CD4-positive, alpha-beta T cell treated with Interleukin-10 for 1 hour (primary cell): Measurements from ENCODE around the gene DCAF8.
"Not testable (repeated sequence)": the region's sequence is repeated elsewhere in the genome, so short reads cannot be mapped to it uniquely, and the experiment has no call there.

Source experiments
- DNase-seq: peaks from one replicate; pipeline ENCODE4 v3.0.0-alpha.2; 2020

DCAF8 gene

DNA sequence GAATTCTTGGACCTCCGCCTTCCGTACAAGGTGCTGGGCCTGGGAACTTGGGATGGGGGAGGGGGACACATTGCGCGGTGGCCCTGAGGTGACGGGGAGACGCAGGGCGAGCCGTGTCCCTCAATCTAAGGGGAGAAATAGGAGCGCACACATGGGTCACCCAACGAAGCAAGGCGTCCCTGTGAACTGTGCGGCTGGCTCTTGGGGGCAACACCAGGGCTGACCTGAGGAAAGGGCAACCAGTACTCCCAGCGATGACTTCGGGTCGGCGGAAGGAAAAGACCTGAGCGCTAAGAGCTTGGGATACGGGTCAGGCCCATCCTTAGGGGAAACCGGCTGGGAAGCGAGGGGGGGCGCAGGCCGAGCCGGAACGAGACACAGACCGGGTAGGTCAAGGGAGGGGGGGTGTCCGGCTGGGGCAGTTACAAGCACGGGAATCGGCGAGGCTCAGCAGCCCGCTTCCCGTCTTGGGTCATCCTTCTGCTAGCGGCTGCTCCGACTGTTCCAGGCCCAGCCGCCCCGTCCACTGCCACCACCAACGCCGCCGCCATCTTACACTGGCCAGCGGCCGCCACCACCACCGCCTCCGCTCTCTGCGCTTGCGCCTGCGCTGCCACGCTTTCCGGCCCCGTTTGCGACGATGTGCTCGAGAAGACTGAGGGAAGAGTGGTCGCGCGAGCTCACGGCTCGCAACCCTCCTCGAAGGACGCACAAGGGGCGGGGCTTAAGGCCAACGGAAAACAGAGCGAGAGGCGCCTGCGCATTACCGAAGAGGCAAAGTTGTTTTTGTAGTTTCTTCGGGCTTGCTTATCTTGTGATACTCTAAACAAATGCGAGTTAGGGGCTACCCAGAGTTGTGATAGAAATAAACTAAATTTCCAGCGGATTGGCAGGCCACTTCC, at the start of gene DCAF8:
DCAF8 (minus strand) TSS at position 657 of the 902 bp plus-strand sequence. CDS start 18,541 bp downstream, outside the sequence.
- DNase-seq = peak; percentile 99

- DNase-seq = no peak
Observed at GRCh38 chr1:160309571-160309970, 47.2 kb upstream of the DCAF8 start.

DNA sequence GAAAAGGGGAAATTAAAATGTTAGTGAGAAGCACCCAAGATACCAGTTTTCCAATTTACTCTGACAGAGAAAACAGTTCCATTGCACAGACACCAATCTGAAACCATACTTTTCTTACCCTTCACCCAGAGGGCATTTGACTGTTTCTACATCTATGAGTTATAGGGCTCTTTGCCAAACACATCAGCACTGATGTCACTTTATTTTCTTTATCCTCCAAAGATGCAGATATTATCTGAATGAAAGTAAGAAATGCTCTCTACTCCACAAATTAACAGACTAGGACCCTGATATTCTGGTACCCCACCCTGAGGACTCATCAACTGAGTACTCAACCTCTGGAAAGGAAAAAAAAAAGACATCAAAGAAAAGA, 46.8 kb upstream of the DCAF8 start:
- DNase-seq = no peak

DNA sequence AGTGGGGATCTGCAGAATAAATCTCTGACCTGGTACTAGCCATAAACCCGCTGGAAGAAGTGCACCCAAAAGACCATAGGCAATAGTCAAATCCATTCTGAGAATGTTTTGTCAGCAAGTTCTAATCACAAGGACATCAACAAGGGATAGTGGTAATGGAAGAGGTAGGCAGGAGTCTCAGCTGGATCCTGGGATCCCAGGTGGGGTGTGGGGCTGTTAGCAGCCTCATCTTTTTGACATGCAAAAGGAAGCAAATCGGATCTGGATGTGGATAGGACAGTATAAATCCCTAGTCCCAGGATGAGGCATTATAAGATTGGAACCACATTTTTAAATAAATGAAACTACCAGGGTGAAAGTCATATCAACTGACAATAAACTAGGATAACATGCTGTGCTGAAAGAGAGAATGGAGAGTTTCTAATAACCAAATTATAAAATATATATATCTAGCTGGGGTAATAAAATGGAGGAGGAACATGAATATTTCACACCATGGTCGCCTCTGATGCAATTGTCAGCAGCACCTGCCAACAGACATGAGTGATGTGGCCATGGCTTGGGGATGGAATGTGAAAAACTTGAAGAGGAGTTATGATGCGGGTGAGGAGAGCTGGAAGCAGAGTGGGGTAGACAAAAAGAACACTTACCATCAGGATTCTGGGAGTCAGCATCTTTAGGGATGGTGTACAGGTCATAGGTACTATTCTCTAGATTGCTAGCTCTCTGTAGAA, 46.3 kb upstream of the DCAF8 start:
- no peak for DNase-seq

DNA sequence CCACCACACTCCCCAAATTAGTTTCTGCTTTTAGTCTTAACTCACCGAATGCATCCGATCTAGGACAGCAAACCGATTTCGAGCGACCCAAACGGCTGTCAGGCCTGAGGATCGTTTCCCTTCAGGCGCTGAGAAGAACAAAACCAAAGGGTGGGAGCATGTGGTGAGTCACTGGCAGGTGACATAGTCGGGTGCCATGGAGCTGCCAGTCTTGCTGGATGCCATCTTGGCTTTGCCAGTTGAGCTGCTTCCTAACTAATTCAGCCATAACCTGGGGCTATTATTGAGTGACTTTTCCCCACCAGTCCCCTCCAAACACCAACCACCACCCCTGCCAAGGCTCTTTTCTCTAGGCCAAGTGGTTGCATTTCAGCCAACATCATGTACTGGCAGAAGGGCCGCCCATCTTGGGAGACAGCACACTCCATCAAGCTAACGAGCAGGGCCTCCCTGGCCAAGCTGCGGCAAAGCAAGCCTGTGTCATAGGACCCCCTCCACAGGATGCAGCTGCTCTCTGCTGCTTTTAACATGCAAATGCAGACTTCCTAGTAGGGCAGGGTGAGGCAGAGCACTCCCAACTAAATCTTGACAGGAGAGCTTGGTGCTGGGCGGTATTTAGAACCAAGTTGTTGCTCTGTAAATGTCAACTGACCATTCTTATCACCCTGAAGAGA, 44.9 kb upstream of the DCAF8 start:
- DNase-seq = no peak

DNA sequence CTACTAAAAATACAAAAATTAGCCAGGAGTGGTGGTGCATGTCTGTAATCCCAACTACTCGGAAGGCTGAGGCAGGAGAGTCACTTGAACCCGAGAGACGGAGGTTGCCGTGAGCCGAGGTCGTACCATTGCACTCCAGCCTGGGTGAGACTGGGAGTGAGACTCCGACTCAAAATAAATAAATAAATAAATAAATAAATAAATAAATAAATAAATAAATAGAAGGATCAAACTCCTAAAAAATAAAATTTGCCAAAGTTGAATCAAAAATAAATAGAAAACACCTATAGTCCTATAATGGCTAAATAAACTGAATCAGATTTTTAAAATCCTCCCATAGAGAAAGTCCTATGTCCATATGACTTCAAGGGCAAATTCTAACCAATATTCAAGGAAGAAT, 37.8 kb upstream of the DCAF8 start:
- no peak for DNase-seq

DNA sequence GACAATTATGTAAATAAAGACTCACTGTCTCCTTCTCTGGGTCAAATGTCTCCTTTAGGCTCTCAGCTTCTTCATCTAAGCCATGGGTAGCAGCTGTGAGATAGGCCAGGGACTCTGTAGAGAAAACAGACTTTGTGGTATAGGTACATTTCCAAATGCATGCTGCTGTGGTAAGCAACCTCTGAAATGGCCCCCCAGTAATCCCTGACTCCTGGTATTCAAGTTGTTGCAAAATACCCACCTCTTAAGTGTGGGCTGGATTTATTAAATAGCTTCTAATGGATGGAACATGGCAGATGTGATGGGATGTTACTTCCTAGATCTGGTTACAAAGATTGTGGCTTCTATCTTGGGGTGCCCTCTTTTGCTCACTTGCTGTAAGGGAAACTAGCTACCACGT, 33.7 kb upstream of the DCAF8 start:
- no peak for DNase-seq

- DNase-seq = no peak
Observed at GRCh38 chr1:160293020-160293968, 30.9 kb upstream of the DCAF8 start.

DNA sequence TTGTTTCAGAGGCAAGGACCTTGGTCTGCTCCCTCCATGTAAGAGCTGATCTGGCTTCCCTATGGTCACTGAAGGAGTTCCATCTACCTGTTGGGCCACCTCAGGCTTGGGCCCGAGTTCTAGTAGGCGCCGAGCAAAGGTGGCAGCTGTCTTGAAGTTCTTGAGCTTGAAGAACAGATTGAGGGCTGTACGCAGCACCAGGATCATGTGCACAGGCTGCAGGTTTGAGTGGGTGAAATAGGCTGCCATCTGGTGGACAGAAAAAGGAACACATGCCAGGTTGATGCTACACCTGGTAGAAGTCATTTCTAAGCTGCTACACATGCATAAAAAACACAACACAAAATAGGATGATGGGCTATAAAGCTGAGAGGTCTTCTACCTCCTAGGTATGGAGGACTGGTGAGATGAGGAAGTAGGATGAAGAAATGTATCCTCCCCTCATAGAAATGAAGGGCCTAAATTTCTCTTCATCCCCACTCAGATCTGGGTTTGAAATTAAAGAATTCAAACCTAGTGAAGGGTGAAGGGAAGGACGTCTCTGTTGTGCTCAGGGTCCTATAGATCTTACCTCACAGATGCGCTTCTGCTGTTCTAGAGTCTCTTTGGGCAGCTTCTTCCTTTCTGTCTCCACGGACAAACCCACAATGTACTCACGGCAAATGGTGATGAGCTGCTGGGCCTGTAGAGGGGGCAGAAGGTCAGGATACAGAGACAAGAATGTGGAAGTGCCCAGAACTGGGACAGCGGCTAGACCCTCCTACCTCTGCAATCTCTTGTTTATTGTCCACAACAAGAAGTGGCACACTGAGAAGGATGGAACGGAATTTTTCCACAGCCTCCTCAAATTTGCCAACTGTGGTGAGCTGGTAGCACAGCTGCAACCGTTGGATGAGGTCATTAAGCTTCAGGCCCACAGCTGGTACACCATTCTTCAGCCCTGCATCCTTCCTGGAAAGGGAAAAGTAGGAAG, 29.2 kb upstream of the DCAF8 start:
- DNase-seq = peak; percentile 83

- DNase-seq = not testable (repeated sequence)
Observed at GRCh38 chr1:160287769-160288168, 25.4 kb upstream of the DCAF8 start.

- DNase-seq = no peak
Observed at GRCh38 chr1:160285506-160285905, 23.2 kb upstream of the DCAF8 start.

DNA sequence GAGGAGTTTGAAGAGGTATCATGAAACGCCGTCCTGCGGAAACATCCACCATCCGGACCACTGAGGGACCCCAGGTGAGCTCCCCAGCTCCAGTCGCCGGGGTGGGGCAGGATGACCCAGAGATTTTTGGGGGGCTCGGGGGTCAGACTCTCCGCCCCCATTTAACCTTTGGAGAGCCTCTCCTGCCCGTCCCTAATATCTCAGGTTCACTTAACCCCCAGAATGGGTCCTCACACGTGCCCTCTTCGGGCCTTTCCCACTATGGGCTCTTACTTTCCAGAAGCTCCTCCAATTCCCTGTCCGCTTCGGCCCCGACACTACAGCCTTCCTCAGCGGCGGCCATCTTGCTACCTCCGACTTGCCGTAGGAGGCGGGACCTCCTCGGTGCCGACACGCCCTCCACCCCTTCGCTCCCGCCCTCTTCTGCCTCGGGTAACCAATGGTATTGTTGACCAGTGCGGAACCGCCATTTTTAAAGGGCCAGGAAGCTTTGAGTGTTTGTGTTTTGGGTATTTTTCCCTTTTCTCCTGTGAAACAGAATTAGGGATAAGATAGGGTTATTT, 22.5 kb upstream of the DCAF8 start, which contains the start of gene PEX19:
PEX19 (minus strand) TSS at position 352 of the 563 bp plus-strand sequence; CDS start at position 343, 9 bp downstream.
- DNase-seq = peak; percentile 95

- peak; percentile 28 for DNase-seq
Observed at GRCh38 chr1:160284220-160284781, 22.0 kb upstream of the DCAF8 start.

DNA sequence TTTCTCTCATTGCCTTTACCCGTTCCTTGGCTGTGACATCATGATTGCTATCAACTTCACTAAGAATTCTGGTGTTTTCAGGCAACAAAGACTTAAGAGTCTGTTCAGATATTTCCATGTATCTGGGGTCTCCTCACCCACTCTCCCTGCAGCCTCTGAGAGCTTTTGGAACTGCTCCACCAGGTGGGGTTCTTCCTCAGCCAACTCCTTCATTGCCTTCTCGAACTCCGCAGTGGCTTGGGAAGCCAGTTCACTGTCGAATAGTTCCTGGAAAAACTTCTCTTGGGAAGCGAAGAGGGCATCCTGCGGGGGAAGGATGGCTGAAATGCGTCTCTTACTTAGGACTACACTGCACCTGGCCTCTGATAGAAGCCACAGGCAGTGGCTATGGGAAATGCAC, 20.5 kb upstream of the DCAF8 start:
- DNase-seq = no peak

DNA sequence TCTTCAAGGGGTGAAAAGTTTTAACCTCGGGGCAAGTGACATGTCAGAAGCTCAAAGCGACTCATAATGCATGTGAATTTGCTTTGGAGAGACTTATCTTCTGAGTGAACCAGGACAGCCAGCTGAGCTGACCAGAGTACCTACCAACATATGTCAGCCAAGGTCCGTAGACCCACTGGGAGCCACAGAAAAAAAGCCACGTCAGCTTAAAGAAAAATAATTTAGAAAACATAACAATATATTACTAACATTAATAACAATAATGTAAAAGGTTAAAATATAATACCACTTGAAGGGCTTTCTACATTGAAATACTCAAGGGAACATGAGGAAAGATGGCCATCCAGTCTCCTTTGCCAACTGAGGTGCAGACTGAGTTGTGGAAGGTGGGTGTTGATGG, 15.6 kb upstream of the DCAF8 start:
- no peak for DNase-seq

- DNase-seq = no peak
Observed at GRCh38 chr1:160277330-160277729, 15.0 kb upstream of the DCAF8 start.

DNA sequence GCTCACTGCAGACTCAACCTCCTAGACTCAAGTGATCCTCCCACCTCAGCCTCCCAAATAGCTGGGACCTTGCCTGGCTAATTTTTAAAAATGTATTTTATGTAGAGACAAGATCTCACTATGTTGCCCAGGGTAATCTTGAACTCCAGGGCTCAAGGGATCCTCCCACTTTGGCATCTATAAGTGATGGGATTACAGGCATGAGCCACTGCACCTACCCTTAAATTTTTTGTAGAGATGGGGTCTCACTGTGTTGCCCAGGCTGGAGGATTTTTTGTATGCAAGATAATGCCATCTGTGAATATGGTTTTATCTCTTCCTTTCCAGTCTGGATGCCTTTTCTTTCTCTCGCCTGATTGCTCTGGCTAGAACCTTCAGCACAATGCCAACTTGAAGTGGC, 8.7 kb upstream of the DCAF8 start:
- DNase-seq = no peak

- DNase-seq = no peak
Observed at GRCh38 chr1:160267284-160267991, 5.1 kb upstream of the DCAF8 start.

DNA sequence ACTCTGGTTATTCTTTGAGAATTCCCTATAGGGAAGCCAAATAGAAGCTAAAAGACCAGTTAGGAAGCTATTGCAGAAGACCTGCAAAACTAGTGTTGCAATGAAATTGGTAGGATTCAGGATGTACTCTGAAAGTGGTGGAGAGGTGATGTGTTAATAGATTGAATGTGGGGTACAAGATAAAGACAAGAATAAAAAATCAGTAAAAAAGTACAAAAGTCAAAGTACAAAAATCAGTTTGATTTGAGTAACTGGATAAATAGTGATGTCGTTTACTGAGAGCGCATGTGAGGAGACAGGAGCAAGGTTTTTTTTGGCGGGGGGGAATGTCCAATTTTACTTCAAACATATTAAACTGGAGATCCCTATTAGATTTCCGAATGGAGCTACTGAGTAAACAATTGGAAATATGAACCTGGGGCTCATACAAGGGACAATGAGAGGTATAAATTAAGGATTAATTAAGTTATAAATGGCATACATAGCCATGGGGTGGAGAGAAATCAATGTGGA, 2.5 kb upstream of the DCAF8 start:
- DNase-seq = no peak

DNA sequence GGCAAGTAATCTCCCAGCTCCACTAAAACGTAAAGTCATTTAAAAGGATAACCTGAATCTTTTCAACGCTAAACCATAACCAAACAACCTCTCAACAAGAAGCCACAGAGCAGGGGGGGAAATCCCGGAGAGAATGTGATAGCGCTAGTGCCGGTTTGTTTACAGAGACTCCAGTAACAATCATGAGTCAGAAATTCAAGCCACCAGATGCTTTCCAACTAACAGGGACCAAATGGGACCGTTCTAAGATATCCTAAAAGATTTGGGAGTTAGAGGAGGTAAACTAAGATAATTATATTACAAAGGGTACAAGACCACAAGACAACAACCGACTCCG, 825 bp downstream of the DCAF8 start:
- DNase-seq = peak; percentile 88
